HL-60 (cell line): ENCODE data around the gene TANGO6.

Experiments used
- DNase-seq, 2 experiments: peaks; one replicate each; pipeline ENCODE4 v3.0.0-alpha.2; 2010 to 2020; ENCODE audit warnings: low read depth in 1 of 2, low spot score in 1 of 2
- H3K27ac ChIP-seq: fragments of 250-450 bp; sonication (Bioruptor Pico); replicated peaks from 2 replicates; pipeline ENCODE4 v1.5.1; 2020; ENCODE audit warnings: mild to moderate bottlenecking, moderate library complexity
- H3K27me3 ChIP-seq: fragments of 250-450 bp; sonication (Bioruptor Pico); 2 replicates; pipeline ENCODE4 v1.5.1; 2021; ENCODE audit warnings: mild to moderate bottlenecking, moderate library complexity; ENCODE audit not compliant: insufficient read depth, poor library complexity, severe bottlenecking
- H3K4me3 ChIP-seq: replicated peaks from 2 replicates; pipeline ENCODE4 v1.5.1; 2011; ENCODE audit warnings: mild to moderate bottlenecking, control low read depth, low read length; ENCODE audit not compliant: insufficient read depth
- CTCF ChIP-seq: IDR thresholded peaks from one replicate; pipeline ENCODE4 v1.5.1; 2011; ENCODE audit warnings: low read length, control low read depth, inconsistent platforms; ENCODE audit not compliant: insufficient read depth
- GABPA ChIP-seq: IDR thresholded peaks from 2 replicates; pipeline ENCODE4 v1.6.1; 2012; ENCODE audit warnings: low read depth
- POLR2AphosphoS5 ChIP-seq: IDR thresholded peaks from 2 replicates; pipeline ENCODE4 v1.6.1; 2012; ENCODE audit warnings: low read depth
- REST ChIP-seq: IDR thresholded peaks from 2 replicates; pipeline ENCODE4 v1.6.1; 2012; ENCODE audit warnings: low read depth; ENCODE audit not compliant: insufficient replicate concordance
- SPI1 ChIP-seq: IDR thresholded peaks from 2 replicates; pipeline ENCODE4 v1.6.1; 2012; ENCODE audit warnings: low read depth, mild to moderate bottlenecking, borderline replicate concordance

The TANGO6 gene

GRCh38 chr16:68951991-68952877, 108.9 kb downstream of the TANGO6 start:
- H3K27ac ChIP-seq, result no peak overlapping the region
- DNase-seq, result no peak
- H3K4me3 ChIP-seq, result no peak overlapping the region
- no peaks in the 10 kb centered on the region for H3K27me3 ChIP-seq
- TF ChIP-seq GABPA, result no peak
- no peak for TF ChIP-seq SPI1
- TF ChIP-seq CTCF, result no peak
- TF ChIP-seq REST, result no peak
- no peak for TF ChIP-seq POLR2AphosphoS5

GRCh38 chr16:68954911-68955635, 111.7 kb downstream of the TANGO6 start:
- Histone ChIP-seq H3K27ac (no peak overlapping the region), H3K27me3 (no peaks in the 10 kb centered on the region), H3K4me3 (no peak overlapping the region)
- no peak for DNase-seq
- no peak for TF ChIP-seq SPI1
- TF ChIP-seq REST, result no peak
- no peak for TF ChIP-seq POLR2AphosphoS5
- TF ChIP-seq CTCF, result no peak
- no peak for TF ChIP-seq GABPA

- no peak for DNase-seq
- H3K27ac ChIP-seq, result no peak overlapping the region
- no peak for TF ChIP-seq SPI1
- no peak for TF ChIP-seq GABPA
- TF ChIP-seq REST, result no peak
- no peak for TF ChIP-seq CTCF
- TF ChIP-seq POLR2AphosphoS5, result no peak
These were observed 117.6 kb downstream of the TANGO6 start for GRCh38 chr16:68960910-68961309.

More at GRCh38 chr16:68960910-68961309, 117.6 kb downstream of the TANGO6 start:
- no peaks in the 10 kb centered on the region for H3K27me3 ChIP-seq
- H3K4me3 ChIP-seq, result no peak overlapping the region
